Panc1 (cell line): ENCODE measurements around the gene HOXA7. TPM values are rescaled to one million over a fixed set of nuclear protein-coding genes. Genes with fewer than 3 reads are reported as not detected.

Experiments used
- ATAC-seq: fragments of 200-7000 bp; cut with Tn5 transposase; 2 replicates; pipeline ENCODE4 v1.9.1; 2020; ENCODE audit warnings: mild to moderate bottlenecking, moderate library complexity
- BruUV-seq: library from RNA; stranded (reverse); fragments of 400-500 nt; replicated peaks from 2 replicates; lab custom pipeline; 2021; lab: Mats Ljungman, UMichigan
- CTCF ChIA-PET: fragments of 300-600 bp; sonication (Branson Sonifier 250); formaldehyde crosslinking; loops from one replicate; lab custom pipeline; 2022; ENCODE audit warnings: antibody characterized with exemption; lab: Charles Lee
- POLR2A ChIA-PET: fragments of 300-600 bp; sonication (Branson Sonifier 250); formaldehyde crosslinking; loops from one replicate; lab custom pipeline; 2022; ENCODE audit warnings: antibody characterized with exemption; lab: Charles Lee
- DNase-seq: peaks from one replicate; pipeline ENCODE4 v3.0.0-alpha.2; 2010; ENCODE audit warnings: low read depth, low spot score
- H3K27ac ChIP-seq: 2 replicates; pipeline ENCODE4 v1.5.1; 2011; ENCODE audit warnings: mild to moderate bottlenecking, low read length, inconsistent platforms
- H3K27me3 ChIP-seq: fragments of 200-500 bp; sonication (Bioruptor generic); 2 replicates; pipeline ENCODE4 v1.6.0; 2014; ENCODE audit warnings: low read length, inconsistent platforms; ENCODE audit not compliant: control insufficient read depth, insufficient read depth
- H3K36me3 ChIP-seq: fragments of 200-500 bp; sonication (Bioruptor generic); 2 replicates; pipeline ENCODE4 v1.5.1; 2014; ENCODE audit warnings: inconsistent platforms, mild to moderate bottlenecking, low read length, moderate library complexity; ENCODE audit not compliant: control insufficient read depth, insufficient read depth
- H3K4me1 ChIP-seq: 2 replicates; pipeline ENCODE4 v1.5.1; 2011; ENCODE audit warnings: inconsistent platforms, mild to moderate bottlenecking, low read length, moderate library complexity; ENCODE audit not compliant: control insufficient read depth, insufficient read depth
- H3K4me3 ChIP-seq, 2 experiments: 2 replicates each; pipeline ENCODE4 v1.5.1; 2011 to 2012; ENCODE audit warnings: low read depth in 2 of 2, low read length in 2 of 2, mild to moderate bottlenecking in 2 of 2, inconsistent platforms in 1 of 2, moderate library complexity in 1 of 2
- H3K9me3 ChIP-seq: fragments of 200-500 bp; sonication (Bioruptor generic); 2 replicates; pipeline ENCODE4 v1.5.1; 2014; ENCODE audit warnings: low read depth, mild to moderate bottlenecking, inconsistent platforms, low read length, moderate library complexity; ENCODE audit not compliant: control insufficient read depth, insufficient read depth
- POLR2AphosphoS5 ChIP-seq: IDR thresholded peaks from 2 replicates; pipeline ENCODE4 v1.6.1; 2012; ENCODE audit warnings: mild to moderate bottlenecking, low read depth, low read length, moderate library complexity
- SIN3A ChIP-seq: IDR thresholded peaks from 2 replicates; pipeline ENCODE4 v1.6.1; 2012; ENCODE audit warnings: low read depth, mild to moderate bottlenecking, low read length, moderate library complexity, borderline replicate concordance; ENCODE audit not compliant: insufficient read depth
- TCF7L2 ChIP-seq: IDR thresholded peaks from 2 replicates; pipeline ENCODE4 v1.6.1; 2011; ENCODE audit warnings: mild to moderate bottlenecking, low read depth, low read length, inconsistent platforms
- in situ Hi-C: cut with HindIII; loops from 2 replicates; pipeline ENCODE4 v1.10.0; 2016; ENCODE audit warnings: low sequenced_read_pairs, low pct_unique_long_range_greater_than_20kb
- intact Hi-C: fragments of 100-400 bp; cut with micrococcal nuclease; formaldehyde crosslinking; loops from one replicate; pipeline ENCODE4 v1.10.0; 2022; ENCODE audit not compliant: unreplicated experiment
- total RNA-seq: library from RNA; stranded (reverse); gene quantifications from one replicate; pipeline ENCODE4 v1.2.1, GENCODE V29; 2021; ENCODE audit not compliant: unreplicated experiment
- TF ChIP-seq, protein P1 (sequence below), 2 experiments: IDR thresholded peaks; 2 replicates each; pipeline ENCODE4 v1.6.1; 2011 to 2012; ENCODE audit warnings: low read depth in 2 of 2, control low read depth in 1 of 2, low read length in 1 of 2, mild to moderate bottlenecking in 1 of 2, moderate library complexity in 1 of 2; ENCODE audit not compliant: insufficient read depth in 1 of 2
- TF ChIP-seq, protein P2 (sequence below): fragments of 450-650 bp; IDR thresholded peaks from 2 replicates; pipeline ENCODE4 v1.5.1; 2017; ENCODE audit warnings: mild to moderate bottlenecking

HOXA7 gene
- total RNA-seq, 1 experiment from 2014 or later, result not detected

DNA sequence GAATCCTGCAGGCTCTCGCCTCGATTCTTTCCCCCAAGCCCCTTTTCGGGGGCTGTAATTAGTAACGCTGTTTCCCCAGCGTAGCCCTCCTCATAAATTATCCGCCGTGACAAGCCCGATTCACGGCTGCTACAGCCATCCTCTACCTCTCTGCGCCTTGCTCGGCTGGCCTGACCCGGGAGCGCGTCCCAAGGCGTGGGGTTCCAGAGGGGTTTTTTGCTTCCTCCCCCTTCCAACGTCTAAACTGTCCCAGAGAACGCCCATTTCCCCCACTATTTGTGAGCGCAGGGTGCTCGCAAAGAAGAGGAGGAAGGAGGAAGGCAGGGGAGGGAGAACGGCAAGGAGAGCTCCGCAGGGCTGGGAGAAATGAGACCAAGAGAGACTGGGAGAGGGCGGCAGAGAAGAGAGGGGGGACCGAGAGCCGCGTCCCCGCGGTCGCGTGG, 13.9 kb downstream of the HOXA7 start:
- ChIA-PET CTCF (interaction anchor here (0.6 to 2.7 kb wide), 4 partner anchors 37 to 461 kb away, joined by 3 to 9 read pairs (median 4); no protein-coding TSS in a partner anchor), POLR2A (no interaction called here)
- Histone ChIP-seq H3K27me3 (no peaks in the 10 kb centered on the region), H3K4me3 (peak overlapping the region; percentile 58 to 87), H3K36me3 (no peaks in the 10 kb centered on the region), H3K27ac (peak overlapping the region; percentile 84), H3K9me3 (no peaks in the 10 kb centered on the region), H3K4me1 (peaks cover 20% of the 10 kb centered on the region)
- peak; percentile 55 for ATAC-seq
- DNase-seq, result no peak
- BruUV-seq, result no TSS peak
- no peak for TF ChIP-seq TCF7L2
- TF ChIP-seq SIN3A, result no peak
- no peak for TF ChIP-seq POLR2AphosphoS5
- TF ChIP-seq, protein P1, sequence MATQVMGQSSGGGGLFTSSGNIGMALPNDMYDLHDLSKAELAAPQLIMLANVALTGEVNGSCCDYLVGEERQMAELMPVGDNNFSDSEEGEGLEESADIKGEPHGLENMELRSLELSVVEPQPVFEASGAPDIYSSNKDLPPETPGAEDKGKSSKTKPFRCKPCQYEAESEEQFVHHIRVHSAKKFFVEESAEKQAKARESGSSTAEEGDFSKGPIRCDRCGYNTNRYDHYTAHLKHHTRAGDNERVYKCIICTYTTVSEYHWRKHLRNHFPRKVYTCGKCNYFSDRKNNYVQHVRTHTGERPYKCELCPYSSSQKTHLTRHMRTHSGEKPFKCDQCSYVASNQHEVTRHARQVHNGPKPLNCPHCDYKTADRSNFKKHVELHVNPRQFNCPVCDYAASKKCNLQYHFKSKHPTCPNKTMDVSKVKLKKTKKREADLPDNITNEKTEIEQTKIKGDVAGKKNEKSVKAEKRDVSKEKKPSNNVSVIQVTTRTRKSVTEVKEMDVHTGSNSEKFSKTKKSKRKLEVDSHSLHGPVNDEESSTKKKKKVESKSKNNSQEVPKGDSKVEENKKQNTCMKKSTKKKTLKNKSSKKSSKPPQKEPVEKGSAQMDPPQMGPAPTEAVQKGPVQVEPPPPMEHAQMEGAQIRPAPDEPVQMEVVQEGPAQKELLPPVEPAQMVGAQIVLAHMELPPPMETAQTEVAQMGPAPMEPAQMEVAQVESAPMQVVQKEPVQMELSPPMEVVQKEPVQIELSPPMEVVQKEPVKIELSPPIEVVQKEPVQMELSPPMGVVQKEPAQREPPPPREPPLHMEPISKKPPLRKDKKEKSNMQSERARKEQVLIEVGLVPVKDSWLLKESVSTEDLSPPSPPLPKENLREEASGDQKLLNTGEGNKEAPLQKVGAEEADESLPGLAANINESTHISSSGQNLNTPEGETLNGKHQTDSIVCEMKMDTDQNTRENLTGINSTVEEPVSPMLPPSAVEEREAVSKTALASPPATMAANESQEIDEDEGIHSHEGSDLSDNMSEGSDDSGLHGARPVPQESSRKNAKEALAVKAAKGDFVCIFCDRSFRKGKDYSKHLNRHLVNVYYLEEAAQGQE (IDR thresholded peaks at IDR 0.05; ENCODE audit: insufficient read depth in 1 of 2, low read depth in 2 of 2, low read length in 1 of 2), result no peak
- intact Hi-C loops, result no loop called here
- in situ Hi-C loops, result loop anchor here (5.0 kb wide), 1 partner anchor 285 kb away; no protein-coding TSS in a partner anchor

- peak; percentile 57 for ATAC-seq
- intact Hi-C loops, result no loop called here
- BruUV-seq, result no TSS peak
These were observed 14.4 kb downstream of the HOXA7 start for GRCh38 chr7:27141923-27142579.

More at GRCh38 chr7:27141923-27142579, 14.4 kb downstream of the HOXA7 start:
- ChIA-PET POLR2A (no interaction called here), CTCF (interaction anchor here (0.5 to 2.7 kb wide), 4 partner anchors 14 to 460 kb away, joined by 3 to 9 read pairs (median 3); no protein-coding TSS in a partner anchor)
- in situ Hi-C loops, result loop anchor here (5.0 kb wide), 1 partner anchor 285 kb away; no protein-coding TSS in a partner anchor
- DNase-seq, result no peak
- Histone ChIP-seq H3K4me1 (peaks cover 25% of the 10 kb centered on the region), H3K27ac (peak overlapping the region; percentile 84), H3K4me3 (peak overlapping the region; percentile 58 to 87), H3K27me3 (no peaks in the 10 kb centered on the region), H3K36me3 (no peaks in the 10 kb centered on the region), H3K9me3 (no peaks in the 10 kb centered on the region)
- TF ChIP-seq, protein P2, sequence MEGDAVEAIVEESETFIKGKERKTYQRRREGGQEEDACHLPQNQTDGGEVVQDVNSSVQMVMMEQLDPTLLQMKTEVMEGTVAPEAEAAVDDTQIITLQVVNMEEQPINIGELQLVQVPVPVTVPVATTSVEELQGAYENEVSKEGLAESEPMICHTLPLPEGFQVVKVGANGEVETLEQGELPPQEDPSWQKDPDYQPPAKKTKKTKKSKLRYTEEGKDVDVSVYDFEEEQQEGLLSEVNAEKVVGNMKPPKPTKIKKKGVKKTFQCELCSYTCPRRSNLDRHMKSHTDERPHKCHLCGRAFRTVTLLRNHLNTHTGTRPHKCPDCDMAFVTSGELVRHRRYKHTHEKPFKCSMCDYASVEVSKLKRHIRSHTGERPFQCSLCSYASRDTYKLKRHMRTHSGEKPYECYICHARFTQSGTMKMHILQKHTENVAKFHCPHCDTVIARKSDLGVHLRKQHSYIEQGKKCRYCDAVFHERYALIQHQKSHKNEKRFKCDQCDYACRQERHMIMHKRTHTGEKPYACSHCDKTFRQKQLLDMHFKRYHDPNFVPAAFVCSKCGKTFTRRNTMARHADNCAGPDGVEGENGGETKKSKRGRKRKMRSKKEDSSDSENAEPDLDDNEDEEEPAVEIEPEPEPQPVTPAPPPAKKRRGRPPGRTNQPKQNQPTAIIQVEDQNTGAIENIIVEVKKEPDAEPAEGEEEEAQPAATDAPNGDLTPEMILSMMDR, result peak; percentile 55
- TF ChIP-seq TCF7L2 (no peak), POLR2AphosphoS5 (no peak)
